Tibial artery (tissue), 4 donors: Measurements from ENCODE around the gene OPRPN.

Source experiments
- DNase-seq, 2 donors: peaks; one replicate each; pipeline ENCODE4 v3.0.0-alpha.2; 2019
- H3K27ac ChIP-seq, 2 donors: fragments of 200-600 bp; sonication (generic) in 1 of 2; 1 replicate in 1 of 2; 2 replicates in 1 of 2; pipeline ENCODE4 v1.5.1; 2018 to 2019; ENCODE audit warnings: mild to moderate bottlenecking in 1 of 2
- H3K27me3 ChIP-seq, 2 donors: fragments of 200-600 bp; sonication (generic) in 1 of 2; one replicate each; pipeline versions ENCODE4 v1.5.1 to v1.6.0; 2016 to 2019
- H3K36me3 ChIP-seq, 3 donors: fragments of 200-600 bp; sonication (generic) in 2 of 3; one replicate each; pipeline ENCODE4 v1.5.1; 2016 to 2019; ENCODE audit warnings: mild to moderate bottlenecking in 2 of 3
- H3K4me1 ChIP-seq, 4 donors: fragments of 200-600 bp; sonication (generic) in 2 of 4; 1 replicate in 3 of 4; 2 replicates in 1 of 4; pipeline ENCODE4 v1.5.1; 2016 to 2019
- H3K4me3 ChIP-seq, 2 donors: fragments of 200-600 bp; sonication (generic) in 1 of 2; 1 replicate in 1 of 2; 2 replicates in 1 of 2; pipeline ENCODE4 v1.5.1; 2018 to 2019; ENCODE audit warnings: mild to moderate bottlenecking in 2 of 2
- H3K9me3 ChIP-seq, 3 donors: fragments of 200-600 bp; sonication (generic) in 1 of 3; one replicate each; pipeline ENCODE4 v1.5.1; 2016 to 2019
- CTCF ChIP-seq, 2 experiments: fragments of 200-600 bp in 1 of 2; fragments of 450-650 bp in 1 of 2; IDR thresholded peaks; one replicate each; pipeline ENCODE4 v1.5.1; 2017 to 2019; ENCODE audit warnings: antibody characterized with exemption in 2 of 2, mild to moderate bottlenecking in 1 of 2, moderate library complexity in 1 of 2
- intact Hi-C: fragments of 100-400 bp; cut with DNase I; formaldehyde crosslinking; loops from one replicate; pipeline ENCODE4 v1.15.0; 2023; ENCODE audit warnings: low total_unique reads

OPRPN gene

GRCh38 chr4:70392057-70392776, 5.5 kb upstream of the OPRPN start:
- DNase-seq = no peak
- Histone ChIP-seq H3K4me1 (no peaks in the 10 kb centered on the region), H3K9me3 (no peaks in the 10 kb centered on the region), H3K27ac (no peak overlapping the region), H3K4me3 (no peak overlapping the region), H3K27me3 (no peaks in the 10 kb centered on the region), H3K36me3 (no peaks in the 10 kb centered on the region)
- TF ChIP-seq CTCF (IDR thresholded peaks at IDR 0.05) = no peak
- intact Hi-C loops = no loop called here

GRCh38 chr4:70399319-70399718, 1.6 kb downstream of the OPRPN start:
- TF ChIP-seq CTCF (IDR thresholded peaks at IDR 0.05) = no peak
- Histone ChIP-seq H3K27ac (no peak overlapping the region), H3K9me3 (no peaks in the 10 kb centered on the region), H3K36me3 (no peaks in the 10 kb centered on the region), H3K4me3 (no peak overlapping the region), H3K4me1 (no peaks in the 10 kb centered on the region), H3K27me3 (no peaks in the 10 kb centered on the region)
- intact Hi-C loops = no loop called here
- DNase-seq = no peak

- no peaks in the 10 kb centered on the region for H3K4me1 ChIP-seq
- no peak for DNase-seq
- H3K9me3 ChIP-seq = no peaks in the 10 kb centered on the region
- no peaks in the 10 kb centered on the region for H3K36me3 ChIP-seq
- TF ChIP-seq CTCF (IDR thresholded peaks at IDR 0.05) = no peak
- no peak overlapping the region for H3K27ac ChIP-seq
- intact Hi-C loops = no loop called here
- H3K4me3 ChIP-seq = no peak overlapping the region
- no peaks in the 10 kb centered on the region for H3K27me3 ChIP-seq
Observed at GRCh38 chr4:70402762-70403161, 5.0 kb downstream of the OPRPN start.

- H3K27ac ChIP-seq = no peak overlapping the region
- intact Hi-C loops = no loop called here
- TF ChIP-seq CTCF (IDR thresholded peaks at IDR 0.05) = no peak
Observed at GRCh38 chr4:70405765-70406164, 8.0 kb downstream of the OPRPN start.

GRCh38 chr4:70425306-70425705, 27.6 kb downstream of the OPRPN start:
- H3K36me3 ChIP-seq = no peaks in the 10 kb centered on the region
- no peak for DNase-seq

More at GRCh38 chr4:70405765-70406164, 8.0 kb downstream of the OPRPN start:
- DNase-seq = no peak
- Histone ChIP-seq H3K4me3 (no peak overlapping the region), H3K9me3 (no peaks in the 10 kb centered on the region), H3K4me1 (no peaks in the 10 kb centered on the region), H3K36me3 (no peaks in the 10 kb centered on the region), H3K27me3 (no peaks in the 10 kb centered on the region)

More at GRCh38 chr4:70425306-70425705, 27.6 kb downstream of the OPRPN start:
- no peak for TF ChIP-seq CTCF (IDR thresholded peaks at IDR 0.05)
- H3K4me3 ChIP-seq = no peak overlapping the region
- H3K27me3 ChIP-seq = no peaks in the 10 kb centered on the region
- no peaks in the 10 kb centered on the region for H3K4me1 ChIP-seq
- no peak overlapping the region for H3K27ac ChIP-seq
- no peaks in the 10 kb centered on the region for H3K9me3 ChIP-seq
- intact Hi-C loops = no loop called here
